AG04450 (cell line): ENCODE results near the gene CDH2. TPM values are rescaled to one million over a fixed set of nuclear protein-coding genes. Genes with fewer than 3 reads are reported as not detected.

Experiments used
- CTCF ChIA-PET: fragments of 300-600, 350-600 bp; formaldehyde crosslinking; extraction: SDS; loops from one replicate; lab custom pipeline; 2022; ENCODE audit warnings: antibody characterized with exemption, inconsistent platforms; lab: Charles Lee
- POLR2A ChIA-PET: fragments of 350-600 bp; formaldehyde crosslinking; extraction: SDS; loops from one replicate; lab custom pipeline; 2021; ENCODE audit warnings: antibody characterized with exemption, inconsistent platforms; lab: Yijun Ruan, JAX
- DNase-seq: peaks from one replicate; pipeline ENCODE4 v3.0.0-alpha.2; 2011; ENCODE audit warnings: low read depth, low spot score
- H3K27ac ChIP-seq: one replicate; pipeline ENCODE4 v1.5.1; 2012; ENCODE audit warnings: low read depth, low read length, control low read depth
- H3K27me3 ChIP-seq: one replicate; pipeline ENCODE4 v1.6.0; 2012; ENCODE audit warnings: low read length; ENCODE audit not compliant: control insufficient read depth, insufficient read depth
- H3K4me3 ChIP-seq: 2 replicates; pipeline ENCODE4 v1.5.1; 2011; ENCODE audit warnings: mild to moderate bottlenecking, low read depth, low read length, control low read depth
- H3K9me3 ChIP-seq: 2 replicates; pipeline ENCODE4 v1.5.1; 2012; ENCODE audit warnings: low read length; ENCODE audit not compliant: control insufficient read depth, insufficient read depth
- CTCF ChIP-seq: IDR thresholded peaks from 2 replicates; pipeline ENCODE4 v1.5.1; 2011; ENCODE audit warnings: low read depth, low read length, control low read depth, inconsistent platforms
- polyA plus RNA-seq: library from polyadenylated mRNA; depleted of rRNA; stranded (reverse); fragments of >200 nt; gene quantifications from 2 replicates; pipeline ENCODE4 v1.2.3, GENCODE V29; 2011

CDH2 gene
- polyA plus RNA-seq, 1 experiment, result 45.9 TPM

GRCh38 chr18:28045176-28045810 is 131.6 kb downstream of the CDH2 start:
- DNase-seq, result peak; percentile 26
- ChIA-PET POLR2A (no interaction called here), CTCF (interaction anchor here (0.5 to 1.4 kb wide), 3 partner anchors 18 to 32 kb away, joined by 3 to 6 read pairs (median 3); no protein-coding TSS in a partner anchor)
- Histone ChIP-seq H3K27ac (no peak overlapping the region), H3K27me3 (no peaks in the 10 kb centered on the region), H3K9me3 (no peaks in the 10 kb centered on the region), H3K4me3 (no peak overlapping the region; the same call in 1 of the 2 replicates)
- TF ChIP-seq CTCF, result no peak

GRCh38 chr18:28044036-28044435 is 132.9 kb downstream of the CDH2 start:
- DNase-seq, result no peak
- Histone ChIP-seq H3K4me3 (no peak overlapping the region), H3K27me3 (no peaks in the 10 kb centered on the region), H3K9me3 (no peaks in the 10 kb centered on the region), H3K27ac (no peak overlapping the region)
- POLR2A ChIA-PET, result interaction anchor here (0.7 kb wide), 1 partner anchor 69 kb away, joined by 4 read pairs; no protein-coding TSS in a partner anchor
- no peak for TF ChIP-seq CTCF
- CTCF ChIA-PET, result no interaction called here

DNA sequence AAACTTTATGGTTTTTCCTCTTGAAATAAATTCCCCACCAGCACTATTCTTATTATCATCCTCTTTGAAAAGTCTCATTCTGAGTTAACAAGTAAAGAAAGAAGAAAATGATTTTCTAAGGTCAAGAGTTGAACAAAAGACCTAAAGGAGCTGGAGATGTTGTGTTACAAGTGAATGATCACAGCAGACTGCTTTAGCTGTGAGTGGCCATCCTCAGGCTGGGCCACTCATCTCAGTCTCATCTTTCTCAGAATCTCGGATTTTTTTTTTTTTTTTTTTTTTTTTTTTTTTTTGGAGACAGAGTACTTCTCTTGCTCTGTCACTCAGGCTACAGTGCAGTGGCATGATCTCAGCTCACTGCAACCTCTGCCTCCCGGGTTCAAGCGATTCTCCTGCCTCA is 133.3 kb downstream of the CDH2 start:
- no peaks in the 10 kb centered on the region for H3K27me3 ChIP-seq
- TF ChIP-seq CTCF, result no peak
- H3K4me3 ChIP-seq, result no peak overlapping the region
- no peak overlapping the region for H3K27ac ChIP-seq
- H3K9me3 ChIP-seq, result no peaks in the 10 kb centered on the region
- ChIA-PET CTCF (no interaction called here), POLR2A (interaction anchor here (0.7 kb wide), 1 partner anchor 70 kb away, joined by 4 read pairs; no protein-coding TSS in a partner anchor)
- DNase-seq, result no peak

DNA sequence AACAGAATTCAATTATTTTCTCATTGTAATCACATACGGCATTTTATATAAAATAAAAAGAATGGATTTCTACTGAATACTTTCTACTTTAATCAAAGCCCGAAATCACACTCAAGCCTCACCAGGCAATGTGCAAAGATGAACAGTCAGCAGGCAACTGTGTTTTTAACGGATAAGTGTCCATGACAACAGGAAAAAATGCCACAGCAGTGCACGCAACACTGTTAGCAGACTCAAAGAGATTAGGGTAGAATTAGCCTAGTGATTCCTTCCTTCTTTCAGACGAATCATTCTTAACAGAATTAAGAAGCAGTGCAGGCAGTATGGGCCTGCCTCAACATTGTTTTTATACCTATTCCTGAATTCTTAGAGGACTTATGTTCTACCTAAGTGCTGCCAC is 135.6 kb downstream of the CDH2 start:
- POLR2A ChIA-PET, result no interaction called here
- H3K27ac ChIP-seq, result no peak overlapping the region

More for the DNA sequence above, 135.6 kb downstream of the CDH2 start:
- TF ChIP-seq CTCF, result no peak
- DNase-seq, result no peak
- Histone ChIP-seq H3K4me3 (no peak overlapping the region), H3K9me3 (no peaks in the 10 kb centered on the region), H3K27me3 (no peaks in the 10 kb centered on the region)
- CTCF ChIA-PET, result no interaction called here
